ENCODE results near the gene DHRS12.

DNA sequence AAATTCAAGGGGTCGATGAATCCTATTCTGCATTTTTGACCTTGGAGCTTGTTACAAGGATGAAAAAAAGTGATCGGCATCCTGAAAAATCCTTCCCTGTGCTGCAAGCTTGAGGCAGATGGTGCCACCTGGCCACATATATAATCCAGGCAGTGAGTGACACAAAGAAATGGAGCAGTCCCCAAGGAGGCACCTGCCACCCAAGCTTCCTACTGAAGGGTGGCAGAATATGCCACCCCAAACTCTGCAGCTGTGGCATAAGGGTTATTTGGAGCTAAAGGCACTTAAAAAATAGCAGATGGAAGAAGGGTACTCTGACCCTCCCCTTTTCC is 25.6 kb upstream of the DHRS12 start:
- TF ChIP-seq POLR2AphosphoS5 (IDR thresholded peaks at IDR 0.05) (no peak), POLR2A (IDR thresholded peaks at IDR 0.05) (no peak)
- TF ChIP-seq, protein P1, sequence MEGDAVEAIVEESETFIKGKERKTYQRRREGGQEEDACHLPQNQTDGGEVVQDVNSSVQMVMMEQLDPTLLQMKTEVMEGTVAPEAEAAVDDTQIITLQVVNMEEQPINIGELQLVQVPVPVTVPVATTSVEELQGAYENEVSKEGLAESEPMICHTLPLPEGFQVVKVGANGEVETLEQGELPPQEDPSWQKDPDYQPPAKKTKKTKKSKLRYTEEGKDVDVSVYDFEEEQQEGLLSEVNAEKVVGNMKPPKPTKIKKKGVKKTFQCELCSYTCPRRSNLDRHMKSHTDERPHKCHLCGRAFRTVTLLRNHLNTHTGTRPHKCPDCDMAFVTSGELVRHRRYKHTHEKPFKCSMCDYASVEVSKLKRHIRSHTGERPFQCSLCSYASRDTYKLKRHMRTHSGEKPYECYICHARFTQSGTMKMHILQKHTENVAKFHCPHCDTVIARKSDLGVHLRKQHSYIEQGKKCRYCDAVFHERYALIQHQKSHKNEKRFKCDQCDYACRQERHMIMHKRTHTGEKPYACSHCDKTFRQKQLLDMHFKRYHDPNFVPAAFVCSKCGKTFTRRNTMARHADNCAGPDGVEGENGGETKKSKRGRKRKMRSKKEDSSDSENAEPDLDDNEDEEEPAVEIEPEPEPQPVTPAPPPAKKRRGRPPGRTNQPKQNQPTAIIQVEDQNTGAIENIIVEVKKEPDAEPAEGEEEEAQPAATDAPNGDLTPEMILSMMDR (IDR thresholded peaks at IDR 0.05): no peak
